Neural cell (in vitro differentiated cells): ENCODE data around the gene ADO.

Experiments used
- POLR2AphosphoS5 ChIP-seq: IDR thresholded peaks from 2 replicates; pipeline ENCODE4 v1.6.1; 2012
- TAF1 ChIP-seq: IDR thresholded peaks from 2 replicates; pipeline ENCODE4 v1.6.1; 2012; ENCODE audit warnings: low read depth

- no peak for TF ChIP-seq POLR2AphosphoS5
- no peak for TF ChIP-seq TAF1
Observed at GRCh38 chr10:62813981-62814380, 9.5 kb downstream of the ADO start.
